HG02938 (cell line): ENCODE measurements around the gene KCTD16.

ENCODE experiments used
- ATAC-seq: cut with Tn5 transposase; IDR thresholded peaks from one replicate; pipeline ENCODE4 v1.9.1; 2021; ENCODE audit warnings: mild to moderate bottlenecking, moderate library complexity; ENCODE audit not compliant: unreplicated experiment

KCTD16 gene

GRCh38 chr5:144393641-144394435, 223.2 kb downstream of the KCTD16 start:
- no peak for ATAC-seq

DNA sequence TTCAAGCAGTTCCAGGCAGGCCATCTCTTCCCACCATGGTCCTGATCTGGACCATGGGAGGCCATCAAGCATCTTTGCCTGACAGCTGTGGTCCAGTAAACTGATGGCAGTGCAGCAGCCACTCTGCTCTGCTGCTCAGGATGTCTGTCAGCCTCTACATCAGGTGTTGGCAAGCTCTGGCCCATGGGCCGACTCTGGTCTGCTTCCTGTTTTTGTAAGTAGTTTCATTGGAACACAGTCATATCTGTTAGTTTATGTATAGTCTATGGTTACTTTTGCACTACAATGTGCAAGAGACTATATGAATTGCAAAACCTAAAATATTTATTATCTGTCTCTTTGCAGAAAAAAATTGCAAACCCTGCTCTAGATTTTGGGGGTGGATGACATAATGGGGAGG, 225.0 kb downstream of the KCTD16 start:
- peak; percentile 59 for ATAC-seq

GRCh38 chr5:144403058-144403457, 232.4 kb downstream of the KCTD16 start:
- no peak for ATAC-seq

- ATAC-seq: no peak
These were observed 233.2 kb downstream of the KCTD16 start for GRCh38 chr5:144403817-144404420.

- ATAC-seq: no peak
These were observed 234.0 kb downstream of the KCTD16 start for GRCh38 chr5:144404672-144405071.

- no peak for ATAC-seq
These were observed 235.3 kb downstream of the KCTD16 start for GRCh38 chr5:144405991-144406390.

DNA sequence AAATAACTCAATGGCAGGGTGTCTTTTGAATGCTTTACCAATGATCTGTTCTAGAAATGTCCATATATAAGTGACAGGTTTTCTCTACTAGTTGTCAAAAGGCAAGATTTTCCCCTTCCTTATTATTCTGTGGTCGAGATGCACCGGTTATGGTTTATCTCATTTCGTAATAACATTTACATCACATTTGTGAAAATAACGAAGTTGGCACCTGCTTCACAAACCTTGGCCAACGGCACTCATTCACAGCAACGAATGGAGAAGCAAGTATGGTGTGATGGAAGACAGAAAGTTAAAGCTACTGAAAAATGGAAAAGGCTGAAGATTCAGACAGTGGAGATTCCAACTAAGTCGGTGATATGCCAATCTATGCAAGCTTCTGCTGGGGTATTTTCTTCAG, 235.8 kb downstream of the KCTD16 start:
- no peak for ATAC-seq

DNA sequence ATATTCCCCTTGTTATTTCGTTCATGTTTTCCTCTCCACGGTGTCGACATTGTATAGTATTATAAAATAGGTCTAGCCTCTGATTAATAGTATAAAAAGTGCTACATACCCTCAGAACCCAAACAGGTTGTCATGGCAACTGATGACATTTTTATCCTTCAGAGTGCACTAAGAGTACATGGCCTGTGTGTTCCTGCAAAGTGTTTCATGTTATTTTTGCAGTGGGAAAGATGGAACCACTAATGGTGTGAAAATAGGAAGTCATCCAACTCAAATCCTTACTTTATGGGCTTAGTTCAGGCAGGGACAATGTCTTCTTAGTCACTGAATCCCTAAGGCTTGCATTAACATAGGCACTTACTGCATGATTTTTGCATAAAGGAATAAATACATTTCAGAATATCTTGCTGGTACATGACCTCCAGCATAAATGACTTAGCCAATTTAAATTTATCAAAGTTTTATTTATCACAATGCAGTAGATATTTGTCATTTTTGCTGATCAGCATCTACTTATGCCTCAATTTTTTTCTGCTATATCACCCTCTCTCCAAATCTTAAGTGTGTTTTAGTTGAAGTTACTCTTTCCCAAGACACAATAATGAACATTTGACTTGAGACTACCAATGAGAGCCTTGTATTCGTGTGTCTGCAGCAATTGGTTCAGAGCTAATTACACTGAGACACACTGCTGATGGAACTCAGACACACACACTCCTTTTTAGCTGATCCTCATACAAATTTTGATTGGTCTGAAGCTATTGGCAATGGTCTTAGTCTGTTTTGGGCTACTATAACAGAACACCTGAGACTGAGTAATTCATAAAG, 243.7 kb downstream of the KCTD16 start:
- ATAC-seq: no peak

- ATAC-seq: no peak
These were observed 245.5 kb downstream of the KCTD16 start for GRCh38 chr5:144416196-144416595.

DNA sequence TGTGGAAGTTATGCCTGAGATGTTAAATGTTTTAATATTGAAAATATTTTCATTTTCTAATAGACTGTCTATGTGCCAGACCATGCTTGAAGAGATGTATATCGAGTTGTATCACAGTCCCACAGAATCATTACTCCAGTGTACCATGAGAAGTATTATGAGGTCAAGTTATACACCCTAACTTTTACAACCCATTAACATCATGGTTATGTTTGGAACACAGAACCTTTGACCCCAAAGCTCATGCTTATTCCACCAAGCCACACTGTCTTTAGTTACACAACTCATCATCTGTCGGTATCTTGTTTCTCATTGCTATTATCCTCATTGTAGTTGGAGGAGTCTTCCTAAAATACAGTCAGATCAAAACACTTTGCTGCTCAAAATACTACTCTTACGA, 248.0 kb downstream of the KCTD16 start:
- no peak for ATAC-seq

DNA sequence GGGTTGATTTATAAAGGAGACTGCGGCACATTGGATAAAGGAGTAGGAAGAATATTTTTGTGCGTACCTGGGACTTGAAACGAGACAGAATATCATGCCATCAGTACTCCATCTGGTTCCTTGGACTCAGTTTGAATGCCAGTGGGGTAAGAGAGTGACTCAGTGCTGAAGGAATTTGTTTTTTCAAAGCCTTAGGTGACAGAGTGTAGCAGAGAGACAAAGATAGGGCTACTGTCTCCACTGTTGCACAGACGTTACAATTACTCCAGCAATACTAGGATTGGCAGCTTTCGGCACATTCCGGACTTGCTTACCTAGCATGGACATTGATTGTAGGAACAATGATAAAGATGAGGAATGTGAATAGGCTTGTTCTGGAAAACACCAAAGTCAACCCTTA, 250.7 kb downstream of the KCTD16 start:
- ATAC-seq: no peak

DNA sequence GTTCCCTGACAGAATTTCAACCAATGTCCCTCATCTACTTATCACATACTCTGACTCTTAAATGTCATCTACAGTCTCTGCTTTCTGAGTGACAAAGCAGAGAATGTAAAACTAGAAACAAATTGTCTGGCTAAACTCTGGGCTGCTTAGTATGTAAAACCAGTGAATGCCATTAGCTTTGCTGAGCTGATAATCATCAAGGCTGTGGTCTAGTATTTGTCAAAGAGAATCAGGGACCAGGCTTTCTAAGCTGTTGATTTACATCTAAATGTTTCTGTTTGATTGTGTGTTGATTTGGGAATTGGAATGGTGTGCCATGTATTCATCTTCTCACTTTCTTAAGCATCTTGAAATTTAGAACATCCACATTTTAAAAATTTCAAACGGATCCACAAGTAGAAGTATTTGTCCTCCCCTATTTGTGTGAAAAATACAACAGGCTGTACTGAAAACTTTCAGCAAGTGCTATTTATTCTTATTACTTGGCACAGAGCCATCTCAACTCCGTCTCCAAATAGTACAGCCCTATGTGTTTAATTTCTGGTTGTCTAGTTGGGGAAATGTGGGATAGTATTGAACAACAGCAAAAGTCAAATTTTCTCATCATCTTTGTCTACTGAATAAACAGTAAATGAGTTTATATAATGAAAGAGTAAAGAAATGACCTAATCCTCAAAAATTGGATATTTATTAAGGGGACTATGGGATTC, 251.5 kb downstream of the KCTD16 start:
- ATAC-seq: no peak

DNA sequence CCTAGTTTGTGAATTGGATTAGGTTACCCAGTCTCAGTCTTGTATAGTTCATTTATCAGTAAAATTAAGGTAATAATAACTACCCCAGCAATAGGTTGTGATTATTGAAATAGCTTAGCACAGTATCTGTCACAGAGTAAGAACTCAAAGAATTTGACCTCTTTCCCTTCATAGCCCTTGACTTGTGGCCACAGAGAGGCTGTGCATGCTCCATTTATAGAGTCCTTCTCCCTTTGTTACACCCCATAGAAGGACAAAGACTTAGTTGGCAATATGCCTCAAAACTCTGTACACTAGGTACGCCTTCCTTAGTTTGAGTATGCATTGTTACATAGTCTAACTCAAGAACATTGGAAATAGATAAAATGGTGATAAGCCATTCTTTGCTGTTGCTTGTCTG, 257.2 kb downstream of the KCTD16 start:
- no peak for ATAC-seq

GRCh38 chr5:144428326-144428725, 257.7 kb downstream of the KCTD16 start:
- no peak for ATAC-seq

DNA sequence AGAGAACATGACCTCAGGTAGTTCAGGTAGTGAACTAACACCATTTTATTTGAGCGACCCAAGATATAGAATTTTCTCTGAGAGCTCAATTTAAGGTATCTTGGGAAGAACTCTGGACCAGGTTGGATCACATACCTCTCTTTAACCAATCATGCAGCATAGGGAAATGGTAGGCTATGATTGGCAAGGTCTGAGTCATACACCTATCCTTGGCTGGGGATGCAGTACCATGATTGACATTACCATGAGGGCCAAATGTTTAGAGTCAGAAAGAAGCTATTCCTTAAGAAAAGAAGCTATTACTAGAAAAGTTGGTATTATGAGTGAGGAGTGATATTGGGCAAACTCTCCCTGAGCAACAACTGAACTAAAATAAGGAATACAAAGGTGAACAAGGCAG, 258.7 kb downstream of the KCTD16 start:
- no peak for ATAC-seq

- ATAC-seq: no peak
These were observed 259.2 kb downstream of the KCTD16 start for GRCh38 chr5:144429905-144430304.

DNA sequence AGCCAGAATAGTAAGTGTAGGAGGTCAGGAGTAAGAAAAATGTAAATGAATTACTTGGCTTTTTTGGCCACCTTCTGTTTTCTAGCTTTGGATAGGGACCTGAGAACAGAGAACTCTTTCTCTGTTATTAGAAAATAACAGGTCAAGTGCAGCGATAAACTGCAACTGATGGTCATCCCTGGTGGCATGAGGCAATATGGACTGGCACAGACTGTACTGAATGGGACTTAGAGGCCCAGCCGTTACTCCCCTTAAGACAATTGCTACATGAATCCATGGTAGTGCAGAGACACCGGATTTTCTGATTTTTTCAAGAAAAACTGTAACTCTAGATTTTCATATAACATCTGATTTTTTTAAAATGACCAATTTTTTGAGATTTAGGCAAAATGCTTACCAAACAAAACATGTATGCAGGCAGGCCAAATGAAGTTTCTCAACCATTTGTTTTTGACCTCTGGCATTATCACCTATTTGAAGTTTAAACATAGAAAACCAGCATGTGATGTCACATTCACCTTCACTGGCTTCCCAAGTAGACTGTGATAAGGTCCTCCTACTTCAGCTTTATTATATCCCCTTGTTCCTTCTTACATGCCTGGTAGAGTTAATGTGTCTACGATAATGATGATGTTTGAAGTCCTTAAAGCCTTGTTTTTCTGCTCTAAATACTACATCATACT, 262.6 kb downstream of the KCTD16 start:
- no peak for ATAC-seq

DNA sequence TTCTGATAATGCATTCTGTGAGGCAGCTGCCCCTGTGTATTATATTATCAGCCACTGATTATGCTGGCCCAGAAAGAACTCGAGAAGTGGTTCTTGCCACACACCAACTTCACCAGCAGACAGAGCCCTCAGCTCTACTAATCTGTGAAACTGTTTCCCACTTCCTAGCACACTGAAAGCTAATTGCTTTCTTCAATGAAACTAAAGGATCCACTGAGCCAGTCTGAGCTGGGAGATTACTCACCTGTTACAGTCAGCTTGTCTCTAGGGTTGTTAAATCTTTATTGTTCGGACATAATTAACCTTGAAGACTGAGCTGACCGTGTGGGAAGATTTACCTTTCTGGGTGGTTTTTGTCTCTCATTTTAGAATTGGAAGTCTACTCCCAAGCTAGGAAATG, 263.2 kb downstream of the KCTD16 start:
- no peak for ATAC-seq

- ATAC-seq: no peak
These were observed 265.3 kb downstream of the KCTD16 start for GRCh38 chr5:144436007-144436406.

DNA sequence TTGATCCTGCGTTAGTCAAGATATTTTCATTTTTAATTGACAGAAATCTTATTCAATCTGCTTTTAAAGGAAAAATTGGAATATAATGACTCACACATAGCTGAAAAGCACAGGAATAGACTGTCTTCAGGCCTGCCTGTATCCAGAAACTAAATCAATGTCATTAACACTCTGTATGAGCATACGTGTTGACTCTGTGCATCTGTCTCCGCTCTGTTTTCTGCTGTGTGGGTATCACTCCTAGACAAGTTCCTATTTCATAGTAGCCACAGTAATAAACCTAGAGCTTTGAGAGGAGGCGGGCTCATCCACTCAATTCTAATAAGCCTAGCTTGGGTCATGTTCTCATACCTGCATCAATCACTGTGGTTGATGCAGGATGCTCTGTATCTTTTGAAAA, 267.6 kb downstream of the KCTD16 start:
- no peak for ATAC-seq

DNA sequence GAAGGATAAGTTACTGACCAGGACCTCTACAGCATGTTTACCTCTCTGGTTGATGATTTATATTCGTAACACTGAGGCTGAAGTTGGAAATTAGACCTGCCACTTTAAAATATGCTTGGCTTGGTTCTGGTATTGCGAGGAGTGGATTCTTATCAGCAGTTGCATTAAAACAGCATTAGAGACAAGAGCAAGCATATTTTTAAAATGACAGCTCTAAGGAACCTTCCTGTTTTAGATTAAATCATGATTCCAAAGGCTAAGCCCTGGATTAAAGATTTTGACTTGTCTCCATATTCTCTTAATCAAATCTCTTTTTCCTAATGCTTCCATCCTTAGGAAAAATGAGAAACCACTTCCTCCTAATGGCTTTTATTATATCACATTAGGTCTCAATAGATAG, 277.8 kb downstream of the KCTD16 start:
- no peak for ATAC-seq
